Measurements from ENCODE around the gene PRSS3.
A peak's percentile ranks its signal among the peaks of the same experiment; 100 is the strongest.
"Not testable (repeated sequence)": the region's sequence is repeated elsewhere in the genome, so short reads cannot be mapped to it uniquely, and the experiment has no call there.

Gene PRSS3

DNA sequence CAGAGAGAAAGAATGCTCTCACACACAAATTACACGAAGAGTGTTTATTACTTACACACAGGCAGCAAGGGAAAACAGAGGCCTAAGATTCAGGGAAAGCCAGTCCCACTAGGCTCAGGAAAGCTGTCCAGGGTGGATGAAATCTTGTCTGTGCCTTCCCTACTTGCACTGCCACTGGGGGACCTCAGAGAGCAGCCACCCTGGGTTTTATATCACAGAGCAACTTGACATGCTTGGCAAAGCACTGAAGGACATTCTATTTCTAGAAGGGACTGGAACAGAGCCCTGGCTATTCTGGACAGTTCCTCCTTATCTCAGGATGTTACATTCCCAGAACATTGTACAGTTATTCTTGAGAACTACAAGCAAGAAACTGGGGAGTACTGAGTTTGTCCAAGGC, 7.5 kb upstream of the PRSS3 start:
- no peak for DNase-seq

DNA sequence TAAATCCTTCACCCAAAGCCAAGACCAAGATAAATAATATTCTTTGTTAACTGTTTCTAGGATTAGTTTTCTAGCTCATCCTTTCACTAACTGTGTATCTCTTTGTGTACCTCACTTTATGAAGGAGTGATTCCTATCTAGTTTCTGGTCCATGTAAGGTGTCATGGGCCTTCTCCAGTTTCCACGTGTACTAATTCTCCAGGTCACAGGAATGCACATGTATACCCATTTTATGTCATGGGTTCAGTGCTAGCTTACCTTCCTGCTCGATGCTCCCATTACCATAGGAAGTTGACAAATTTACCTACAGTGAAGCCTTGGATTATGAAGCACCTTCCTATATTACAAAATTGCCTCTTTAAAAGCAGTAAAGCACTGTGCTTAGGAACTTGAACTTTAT, 5.9 kb upstream of the PRSS3 start:
- not testable (repeated sequence) for DNase-seq

DNA sequence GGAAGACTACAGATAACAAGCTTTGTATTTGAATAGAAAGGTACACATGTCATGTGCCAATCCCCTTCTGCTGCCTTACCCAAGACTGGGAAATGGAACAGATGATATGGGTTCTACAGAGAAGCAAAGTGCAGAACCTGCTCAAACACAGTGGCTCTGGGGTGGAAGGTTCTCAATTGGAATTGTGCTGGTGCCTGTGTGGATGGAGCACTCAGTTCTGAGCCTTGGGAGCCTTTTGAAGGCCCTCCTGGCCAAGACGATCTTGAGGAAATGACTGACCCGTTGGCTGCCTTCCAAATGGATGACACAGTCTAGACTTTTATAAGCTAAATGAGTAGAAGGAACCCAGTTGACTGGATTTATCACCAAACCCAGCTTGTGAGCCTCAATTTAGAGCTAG, 4.2 kb upstream of the PRSS3 start:
- DNase-seq = no peak

DNA sequence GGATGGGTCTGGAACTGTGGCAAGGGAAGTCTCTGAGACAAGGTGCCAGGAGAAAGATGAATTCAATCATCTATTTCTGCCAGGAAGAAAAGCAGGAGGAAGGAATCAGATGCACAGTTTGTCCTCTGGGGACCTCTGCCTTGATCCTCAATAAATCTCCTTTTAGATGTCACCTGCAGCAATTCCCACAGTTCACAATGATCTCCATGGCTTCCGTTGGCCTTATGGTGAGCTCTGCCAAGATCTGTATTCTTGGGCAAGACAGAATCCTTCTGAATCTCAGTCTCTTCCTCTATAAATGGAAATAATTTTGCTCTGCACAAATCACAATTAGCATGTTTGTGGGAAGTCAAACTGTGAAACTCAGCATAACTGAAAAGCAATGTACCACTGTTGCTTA, 1.9 kb upstream of the PRSS3 start:
- DNase-seq = not testable (repeated sequence)

DNA sequence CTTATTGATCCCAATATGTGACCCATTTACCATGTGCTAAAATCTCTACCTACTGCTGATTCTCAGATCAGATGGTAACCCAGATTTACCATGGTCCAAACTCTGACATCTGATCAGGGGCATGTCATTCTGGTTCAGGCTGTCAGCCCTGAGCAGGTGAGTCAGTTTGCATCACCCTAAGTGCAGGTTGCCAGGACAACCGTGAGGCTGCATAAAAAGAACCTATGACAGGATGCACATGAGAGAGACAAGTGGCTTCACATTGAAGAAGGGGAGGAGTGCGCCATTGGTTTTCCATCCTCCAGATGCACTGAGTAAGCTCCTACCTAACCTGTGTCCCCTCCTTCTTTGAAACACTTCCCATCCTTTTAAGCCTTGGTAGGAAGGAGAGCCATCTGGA, 801 bp upstream of the PRSS3 start:
- DNase-seq = no peak

DNA sequence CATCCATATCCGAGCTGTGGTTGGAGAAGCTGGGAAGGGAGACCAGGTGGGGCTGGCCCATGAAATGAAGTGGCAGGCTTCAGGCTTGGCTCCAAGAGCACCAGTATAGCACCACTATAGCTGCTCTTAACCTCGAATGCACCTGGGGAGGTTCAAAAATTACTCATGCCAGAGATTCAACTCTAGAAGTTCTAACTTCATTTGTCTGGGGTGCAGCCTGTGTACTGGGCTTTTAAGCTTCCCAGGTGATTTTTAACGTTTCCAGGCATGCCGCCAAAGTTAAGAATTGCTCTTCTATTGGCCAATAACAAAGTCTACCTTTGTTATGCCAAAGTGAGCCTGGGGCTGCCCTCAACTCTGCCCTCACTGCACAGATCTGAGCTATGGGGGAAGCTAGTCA, 458 bp downstream of the PRSS3 start:
- DNase-seq = no peak

DNA sequence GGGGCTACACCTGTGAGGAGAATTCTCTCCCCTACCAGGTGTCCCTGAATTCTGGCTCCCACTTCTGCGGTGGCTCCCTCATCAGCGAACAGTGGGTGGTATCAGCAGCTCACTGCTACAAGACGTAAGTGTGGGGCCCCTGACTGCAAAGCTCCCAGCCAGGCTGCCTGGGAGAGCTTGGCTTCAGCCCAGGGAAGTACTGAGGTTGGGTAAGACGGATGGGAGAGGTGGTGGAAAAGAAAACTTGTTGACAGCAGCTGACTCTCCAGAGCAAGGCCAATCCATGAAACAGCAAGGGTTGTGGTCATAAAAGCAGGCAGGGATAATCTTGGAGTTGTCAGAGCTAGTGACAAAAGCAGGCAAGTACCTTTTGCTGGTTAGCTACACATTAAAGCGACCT, 1.3 kb downstream of the PRSS3 start:
- DNase-seq = not testable (repeated sequence)

DNA sequence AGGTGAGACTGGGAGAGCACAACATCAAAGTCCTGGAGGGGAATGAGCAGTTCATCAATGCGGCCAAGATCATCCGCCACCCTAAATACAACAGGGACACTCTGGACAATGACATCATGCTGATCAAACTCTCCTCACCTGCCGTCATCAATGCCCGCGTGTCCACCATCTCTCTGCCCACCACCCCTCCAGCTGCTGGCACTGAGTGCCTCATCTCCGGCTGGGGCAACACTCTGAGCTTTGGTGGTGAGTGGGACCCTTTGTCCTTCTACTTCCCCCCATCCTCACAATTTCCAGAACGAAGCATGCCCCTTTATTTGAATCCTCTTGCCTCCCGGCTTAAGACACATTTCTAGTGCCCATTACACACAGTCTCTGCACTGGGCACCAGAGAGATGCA, 2.5 kb downstream of the PRSS3 start:
- no peak for DNase-seq

DNA sequence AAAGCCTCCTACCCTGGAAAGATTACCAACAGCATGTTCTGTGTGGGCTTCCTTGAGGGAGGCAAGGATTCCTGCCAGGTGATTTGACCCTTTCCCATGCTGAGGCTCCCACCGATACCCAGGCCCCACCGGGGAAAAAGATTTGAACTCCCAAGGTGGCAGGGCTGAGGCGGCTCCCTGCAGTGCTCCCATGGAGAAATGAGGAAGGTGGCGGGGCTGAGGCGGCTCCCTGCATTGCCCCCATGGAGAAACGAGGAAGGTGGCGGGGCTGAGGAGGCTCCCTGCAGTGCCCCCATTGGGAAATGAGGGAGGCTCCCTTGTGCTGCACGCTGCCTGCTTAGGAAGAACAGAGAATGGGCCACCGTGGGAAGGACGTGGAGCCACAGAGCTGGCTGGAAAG, 3.2 kb downstream of the PRSS3 start:
- DNase-seq = no peak

DNA sequence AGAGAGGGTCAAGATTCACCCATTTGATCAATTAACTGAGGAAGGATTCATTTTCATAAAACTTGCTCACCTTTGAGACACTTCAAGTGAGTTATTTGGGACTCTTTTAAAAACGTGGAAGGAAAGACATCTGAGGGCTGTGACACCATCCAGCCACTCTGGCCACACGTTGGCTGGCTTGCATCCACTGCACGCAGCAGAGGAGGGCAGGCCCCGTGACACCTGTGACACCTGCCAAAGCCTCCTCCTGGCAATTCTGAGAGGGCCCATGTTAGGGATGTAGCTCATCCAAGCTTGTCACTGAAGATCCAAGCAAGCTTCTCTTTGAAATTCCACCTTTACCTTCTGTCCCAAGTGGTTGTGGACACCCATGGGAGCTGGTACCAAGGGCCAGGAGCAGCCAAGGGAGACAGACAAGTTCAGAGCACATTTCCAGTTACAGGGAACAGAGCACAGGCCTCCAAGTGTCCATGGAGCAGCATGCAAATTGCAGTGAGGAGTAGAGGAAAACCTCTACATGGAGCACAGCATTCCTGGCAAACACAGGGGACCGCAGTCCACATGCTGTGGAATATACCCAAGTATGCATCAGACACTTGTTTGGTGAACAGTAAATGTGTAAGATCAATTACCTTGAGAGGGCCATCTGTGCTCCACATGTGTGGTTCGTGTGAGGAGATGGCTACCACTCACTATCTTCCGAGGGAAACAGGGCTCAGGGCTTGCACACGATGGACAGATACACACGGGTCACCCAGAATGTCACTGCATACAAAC, 4.8 kb downstream of the PRSS3 start:
- no peak for DNase-seq

DNA sequence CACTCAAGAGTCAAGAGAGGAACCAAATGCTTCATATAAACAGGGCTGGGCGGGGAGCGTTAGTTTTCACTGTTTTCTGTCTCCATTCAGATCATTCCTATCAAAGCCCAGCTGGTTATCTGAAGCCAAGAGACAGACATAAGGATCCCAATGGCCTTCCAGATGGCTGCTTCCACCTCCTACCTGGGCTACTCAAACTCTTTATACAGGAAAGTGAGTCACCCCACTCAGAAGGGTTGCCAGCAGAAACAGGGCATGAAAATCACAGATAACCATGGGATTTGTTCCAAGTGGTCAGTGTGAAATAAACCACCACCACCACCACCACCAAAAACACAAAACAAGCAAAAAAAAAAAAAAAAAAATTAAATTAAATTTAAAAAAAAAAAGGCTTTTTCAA, 5.5 kb downstream of the PRSS3 start:
- peak; percentile 27 for DNase-seq

DNA sequence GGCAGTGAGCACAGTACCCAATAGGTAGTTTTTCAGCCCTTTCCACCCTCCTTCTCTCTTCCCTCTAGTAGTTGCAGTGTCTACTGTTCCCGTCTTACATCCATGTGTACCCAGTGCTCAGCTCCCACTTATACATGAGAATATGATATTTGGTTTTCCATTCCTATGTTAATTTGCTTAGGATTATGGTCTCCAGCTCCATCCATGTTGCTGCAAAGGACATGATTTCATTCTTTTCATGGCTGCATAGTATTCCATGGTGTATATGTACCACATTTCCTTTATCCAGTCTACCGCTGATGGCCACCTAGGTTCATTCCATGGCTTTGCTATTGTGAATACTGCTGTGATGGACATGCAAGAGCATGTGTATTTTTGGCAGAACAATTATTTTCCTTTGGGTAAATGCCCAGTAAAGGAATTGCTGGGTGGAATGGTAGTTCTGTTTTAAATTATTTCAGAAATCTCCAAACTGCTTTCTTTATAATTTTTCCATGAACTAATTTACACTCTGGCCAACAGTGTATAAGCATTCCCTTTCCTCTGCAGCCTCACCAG, 6.7 kb downstream of the PRSS3 start:
- not testable (repeated sequence) for DNase-seq

DNA sequence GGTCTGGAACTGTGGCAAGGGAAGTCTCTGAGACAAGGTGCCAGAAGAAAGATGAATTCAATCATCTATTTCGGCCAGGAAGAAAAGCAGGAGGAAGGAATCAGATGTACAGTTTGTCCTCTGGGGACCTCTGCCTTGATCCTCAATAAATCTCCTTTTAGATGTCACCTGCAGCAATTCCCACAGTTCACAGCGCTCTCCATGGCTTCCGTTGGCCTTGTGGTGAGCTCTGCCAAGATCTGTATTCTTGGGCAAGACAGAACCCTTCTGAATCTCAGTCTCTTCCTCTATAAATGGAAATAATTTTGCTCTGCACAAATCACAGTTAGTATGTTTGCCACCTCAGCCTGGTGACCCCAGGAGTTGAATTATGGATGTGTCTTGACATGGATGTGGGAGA, 8.8 kb downstream of the PRSS3 start:
- not testable (repeated sequence) for DNase-seq

DNA sequence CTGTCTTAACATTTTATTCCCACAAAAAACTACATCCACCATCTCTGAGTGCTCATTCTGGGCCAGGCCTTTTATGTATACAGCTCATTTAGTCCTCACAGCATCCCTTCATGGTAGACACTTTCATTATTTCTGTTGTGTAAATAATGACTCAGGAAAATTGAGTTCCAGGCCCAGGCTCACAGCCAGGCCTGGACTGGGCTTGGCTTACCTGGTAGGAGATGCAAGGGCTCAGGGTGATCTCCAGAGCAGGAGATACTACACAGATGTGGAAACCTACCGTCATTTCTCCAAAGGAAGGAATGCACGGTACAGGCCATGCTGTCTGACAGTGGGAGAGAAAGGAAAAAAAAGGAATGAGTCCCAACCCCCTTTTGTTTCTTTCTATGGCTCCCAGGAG, 11.8 kb downstream of the PRSS3 start:
- DNase-seq = not testable (repeated sequence)

DNA sequence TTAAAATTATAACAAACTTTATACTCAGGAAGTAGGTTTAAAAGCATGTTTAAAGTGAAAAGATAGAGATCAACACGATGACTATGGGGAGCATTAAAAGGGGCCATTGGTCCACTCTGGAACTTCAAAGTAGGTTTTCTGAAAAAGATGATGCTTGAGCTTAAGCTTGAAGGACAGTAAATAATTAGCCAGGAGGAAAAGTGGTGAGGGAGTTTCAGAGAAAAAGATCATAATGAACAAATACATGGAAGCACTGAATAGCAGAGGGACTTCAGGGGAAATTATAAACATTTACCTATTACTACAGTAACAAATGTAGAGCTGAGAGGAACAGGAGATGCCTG, 13.6 kb downstream of the PRSS3 start:
- DNase-seq = not testable (repeated sequence)

DNA sequence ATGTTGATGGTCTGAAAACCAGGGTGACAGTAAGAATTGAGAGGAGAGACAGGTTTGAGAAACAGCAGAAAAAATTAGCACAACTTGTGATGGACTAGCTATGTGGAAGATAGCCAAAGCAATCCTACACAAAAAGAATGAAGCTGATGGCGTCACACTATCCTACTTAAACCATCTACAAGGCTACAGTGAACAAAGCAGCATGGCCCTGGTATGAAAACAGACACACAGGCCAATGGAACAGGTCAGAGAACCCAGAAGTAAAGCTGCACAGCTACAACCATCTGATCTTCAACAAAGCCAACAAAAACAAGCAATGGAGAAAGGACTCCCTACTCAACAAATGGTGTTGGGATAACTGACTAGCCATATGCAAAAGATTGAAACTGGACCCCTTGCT, 14.1 kb downstream of the PRSS3 start:
- DNase-seq = no peak

DNA sequence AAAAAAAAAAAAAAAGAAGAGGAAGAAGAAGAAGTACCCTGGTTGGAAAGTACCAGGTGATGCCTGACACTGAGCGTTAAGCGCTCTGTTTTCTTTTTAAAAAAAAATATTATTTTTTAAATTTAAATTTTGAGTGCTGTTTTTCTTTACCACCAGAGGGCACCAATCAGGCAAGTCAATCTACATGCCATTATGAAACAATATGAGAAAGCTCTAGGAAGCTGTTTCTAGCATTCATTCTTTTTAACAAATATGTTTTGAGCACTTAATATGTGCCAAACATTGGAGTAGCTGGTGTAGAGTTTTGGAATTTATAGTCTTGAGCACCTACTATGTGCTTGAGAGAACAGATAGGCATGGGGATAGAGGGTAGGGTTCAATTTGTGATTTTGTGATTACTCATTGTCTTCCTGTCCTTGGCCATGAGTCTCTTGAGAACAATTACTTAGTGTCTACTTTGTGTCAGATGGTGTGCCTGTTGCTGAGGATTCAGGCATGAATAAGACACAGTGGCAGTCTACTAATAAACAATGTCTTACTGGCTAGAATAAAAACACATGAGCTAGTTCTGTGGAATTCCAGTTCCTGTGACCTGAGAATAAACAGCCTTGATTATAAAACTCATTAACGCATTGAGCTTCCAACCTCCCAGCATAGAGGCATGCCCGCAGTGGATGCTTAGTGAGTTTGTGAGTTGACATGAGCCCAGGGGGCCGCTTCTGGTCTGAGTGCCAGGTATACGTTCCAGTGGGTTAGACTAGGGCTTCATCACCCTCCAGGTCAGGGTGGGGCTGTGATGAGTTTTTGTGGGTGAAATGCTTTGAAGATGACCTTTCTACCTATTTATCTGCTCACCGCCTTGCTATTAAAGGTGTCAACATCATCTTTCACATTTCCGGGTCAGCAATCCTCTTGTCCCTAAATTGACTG, 18.6 kb downstream of the PRSS3 start:
- DNase-seq = peak; percentile 43

DNA sequence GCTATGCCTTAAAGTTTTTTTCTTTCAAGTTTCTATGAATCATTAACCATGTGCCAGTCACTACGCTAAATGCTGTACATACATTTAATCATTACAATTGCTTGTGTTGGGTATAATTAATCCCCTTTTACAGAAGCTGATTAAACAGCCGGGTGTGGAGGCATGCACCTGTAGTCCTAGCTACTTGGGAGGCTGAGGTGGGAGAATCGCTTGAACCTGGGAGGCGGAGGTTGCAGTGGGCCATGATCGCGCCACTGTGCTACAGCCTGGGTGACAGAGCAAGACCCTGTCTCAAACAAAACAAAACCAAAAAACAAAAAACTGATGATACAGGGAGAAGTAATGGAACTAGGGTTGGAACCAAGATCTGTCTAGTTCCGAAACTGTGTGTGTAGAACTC, 20.4 kb downstream of the PRSS3 start:
- DNase-seq = no peak

DNA sequence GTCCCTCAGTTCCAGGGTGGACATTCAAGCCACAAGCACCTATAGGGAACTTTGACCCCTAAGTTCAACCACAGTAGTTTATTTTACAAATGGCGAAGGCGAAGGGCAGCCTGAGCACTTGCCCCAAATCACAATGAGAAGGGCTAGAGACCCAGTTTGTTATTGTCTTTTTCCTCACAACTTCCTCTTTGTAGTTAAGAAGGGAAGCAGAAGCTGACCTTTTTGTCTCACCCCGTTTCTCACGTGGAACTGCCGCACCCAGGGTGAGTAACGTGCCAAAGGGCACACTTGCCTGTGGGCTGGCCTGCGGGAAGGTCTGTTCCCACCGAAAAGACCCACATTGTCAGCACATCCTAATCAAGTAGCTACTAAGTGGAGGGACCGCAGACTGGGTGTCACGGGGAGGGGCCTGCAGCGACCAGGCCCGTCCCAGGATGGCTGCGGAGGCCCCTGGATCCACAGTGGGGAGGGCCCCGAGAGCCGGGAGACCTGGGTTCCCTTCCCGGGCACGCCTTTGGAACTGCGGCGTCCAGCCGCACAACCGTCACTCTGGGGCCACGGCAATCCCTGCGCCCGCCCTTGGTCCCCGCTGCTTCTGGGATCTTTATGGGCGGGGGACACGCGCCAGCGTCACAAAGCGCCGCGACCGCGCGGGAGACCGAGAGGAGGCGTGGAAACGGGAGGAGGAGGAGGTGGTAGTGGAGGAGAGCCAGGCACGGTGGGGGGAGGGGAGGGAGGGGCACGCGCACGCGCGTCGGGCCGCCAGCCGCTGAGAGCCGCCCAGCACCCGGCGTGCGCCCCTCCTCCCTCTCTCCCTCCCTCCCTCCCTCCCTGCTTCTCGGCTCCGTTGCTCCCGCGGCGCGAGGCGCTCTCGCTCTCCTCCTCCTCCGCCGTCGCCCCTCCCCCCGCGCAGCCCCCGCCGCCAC, 21.2 kb downstream of the PRSS3 start, which contains the start of gene UBE2R2:
UBE2R2 (plus strand) TSS at position 834 of the 926 bp plus-strand sequence. CDS start 598 bp downstream, outside the sequence.
- peak; percentile 75 for DNase-seq

DNA sequence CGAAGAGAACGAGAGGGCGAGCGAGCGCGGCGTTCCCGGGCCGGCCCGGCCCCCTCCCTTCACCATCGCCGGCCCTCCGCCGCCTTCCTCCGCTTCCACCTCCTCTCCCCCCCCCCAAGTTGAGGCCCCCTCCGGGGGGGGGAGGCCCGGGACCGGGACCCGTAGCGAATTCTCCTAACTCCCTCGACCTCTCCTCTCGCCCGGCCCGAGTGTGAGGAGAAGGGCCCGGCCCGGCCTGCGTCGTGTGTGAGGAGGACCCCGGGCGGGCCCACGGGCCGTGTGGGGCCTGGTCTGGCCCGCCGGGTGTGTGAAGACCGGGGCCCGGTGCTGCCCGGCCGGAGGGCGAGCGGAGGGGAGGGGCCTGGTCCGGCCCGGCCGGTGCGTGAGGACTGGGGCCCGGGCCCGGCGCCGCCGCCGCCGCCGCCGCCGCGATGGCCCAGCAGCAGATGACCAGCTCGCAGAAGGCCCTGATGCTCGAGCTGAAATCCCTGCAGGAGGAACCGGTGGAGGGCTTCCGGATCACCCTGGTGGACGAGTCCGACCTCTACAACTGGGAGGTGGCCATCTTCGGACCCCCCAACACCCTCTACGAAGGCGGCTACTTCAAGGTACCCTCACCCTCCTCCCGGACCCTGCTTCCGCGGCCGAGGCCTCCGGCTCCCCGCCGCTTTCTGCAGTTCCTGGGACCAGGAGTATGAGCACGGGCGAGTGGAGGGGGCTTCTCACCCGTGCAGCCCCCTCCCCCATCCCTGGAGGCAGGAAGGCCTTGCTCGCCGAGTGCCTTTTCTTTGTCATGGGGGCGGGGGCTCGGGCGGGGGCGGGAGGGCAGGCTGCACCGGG, 22.2 kb downstream of the PRSS3 start:
- peak; percentile 26 for DNase-seq

DNA sequence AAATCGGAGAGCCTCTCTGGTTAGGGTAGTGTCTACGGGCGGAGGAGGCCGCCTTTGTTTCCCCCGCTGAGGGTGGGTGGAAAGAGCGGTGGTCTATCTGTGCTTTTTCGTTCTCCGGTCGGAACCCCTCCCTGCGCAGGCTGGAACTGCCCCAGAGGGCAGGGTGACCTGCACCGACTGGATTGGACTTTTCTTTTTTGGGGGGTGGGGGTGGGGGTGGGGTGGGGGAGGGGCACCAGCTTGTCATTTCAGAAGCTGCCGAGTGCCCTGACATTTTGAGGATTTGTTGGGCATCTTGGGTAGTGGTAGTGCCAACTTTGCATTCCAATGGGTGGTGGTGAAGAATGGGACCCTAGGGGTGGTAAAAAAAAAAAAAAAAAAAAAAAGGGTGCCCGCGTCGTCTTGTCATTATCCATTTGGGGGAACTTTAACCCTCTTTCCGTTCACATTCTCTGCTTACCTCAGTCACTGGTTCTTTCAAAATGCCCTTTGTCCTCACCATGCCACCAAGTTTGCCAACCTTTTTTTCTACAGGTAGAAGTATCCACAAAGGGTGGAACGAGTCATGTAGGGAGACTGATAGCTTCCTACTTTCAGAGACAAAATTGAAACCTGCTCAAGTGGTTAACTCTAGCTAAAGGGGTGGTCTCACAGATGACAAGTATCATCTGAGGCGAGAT, 22.9 kb downstream of the PRSS3 start:
- no peak for DNase-seq

All from NCI-H2171 treated with DMSO at 0.1 percent for 48 hours (cell line).